HEK293 (cell line): ENCODE data around the gene EDAR.

ENCODE experiments used
- CTCF ChIA-PET: fragments of 350-600 bp; formaldehyde crosslinking; extraction: SDS; loops from one replicate; lab custom pipeline; 2021; ENCODE audit warnings: antibody characterized with exemption; lab: Yijun Ruan, JAX
- POLR2A ChIA-PET: fragments of 300-600 bp; formaldehyde crosslinking; extraction: SDS; loops from one replicate; lab custom pipeline; 2020; ENCODE audit warnings: antibody characterized with exemption, inconsistent platforms; lab: Yijun Ruan, JAX
- H3K27ac ChIP-seq: fragments of 200-500 bp; sonication (Bioruptor generic); 2 replicates; pipeline ENCODE4 v1.5.1; 2014; ENCODE audit warnings: low read depth, low read length, control low read depth, inconsistent platforms; ENCODE audit errors: extremely low read depth
- H3K36me3 ChIP-seq, 2 experiments: fragments of 200-500 bp in 1 of 2; sonication (Bioruptor generic) in 1 of 2; 1 replicate in 1 of 2; 2 replicates in 1 of 2; pipeline ENCODE4 v1.5.1; 2014 to 2017; ENCODE audit warnings: inconsistent platforms in 2 of 2, low read length in 2 of 2; ENCODE audit not compliant: control insufficient read depth in 2 of 2, insufficient read depth in 1 of 2
- H3K4me1 ChIP-seq: fragments of 200-500 bp; sonication (Bioruptor generic); 2 replicates; pipeline ENCODE4 v1.5.1; 2014; ENCODE audit warnings: mild to moderate bottlenecking, low read length, inconsistent platforms; ENCODE audit not compliant: control insufficient read depth, insufficient read depth
- H3K4me3 ChIP-seq: 2 replicates; pipeline ENCODE4 v1.5.1; 2011; ENCODE audit warnings: low read depth, mild to moderate bottlenecking, control low read depth, low read length, moderate library complexity
- H3K9me3 ChIP-seq: fragments of 200-500 bp; sonication (Bioruptor generic); 2 replicates; pipeline ENCODE4 v1.5.1; 2014; ENCODE audit warnings: low read depth, low read length, inconsistent platforms; ENCODE audit not compliant: control insufficient read depth, insufficient read depth
- FEZF1 ChIP-seq: fragments of 450-650 bp; formaldehyde crosslinking; IDR thresholded peaks from 2 replicates; pipeline ENCODE4 v1.5.1; 2016; ENCODE audit warnings: missing biosample characterization, missing genetic modification characterization
- GLIS2 ChIP-seq: fragments of 450-650 bp; formaldehyde crosslinking; IDR thresholded peaks from 2 replicates; pipeline ENCODE4 v1.5.1; 2016; ENCODE audit warnings: missing biosample characterization, missing genetic modification characterization
- HOXA7 ChIP-seq: sonication (generic); formaldehyde crosslinking; IDR thresholded peaks from 2 replicates; pipeline ENCODE4 v1.8.1; 2022; ENCODE audit warnings: missing genetic modification reagents, borderline replicate concordance
- KLF1 ChIP-seq: fragments of 450-650 bp; formaldehyde crosslinking; IDR thresholded peaks from 2 replicates; pipeline ENCODE4 v1.5.1; 2016; ENCODE audit warnings: missing biosample characterization, missing genetic modification characterization
- KLF16 ChIP-seq: fragments of 450-650 bp; formaldehyde crosslinking; IDR thresholded peaks from 2 replicates; pipeline ENCODE4 v1.5.1; 2017; ENCODE audit warnings: missing biosample characterization, missing genetic modification characterization
- KLF8 ChIP-seq: fragments of 450-650 bp; formaldehyde crosslinking; IDR thresholded peaks from 2 replicates; pipeline ENCODE4 v1.5.1; 2016; ENCODE audit warnings: missing biosample characterization, missing genetic modification characterization
- OSR2 ChIP-seq: fragments of 450-650 bp; formaldehyde crosslinking; IDR thresholded peaks from 2 replicates; pipeline ENCODE4 v1.5.1; 2016; ENCODE audit warnings: missing biosample characterization, missing genetic modification characterization
- PRDM6 ChIP-seq: fragments of 450-650 bp; formaldehyde crosslinking; IDR thresholded peaks from 2 replicates; pipeline ENCODE4 v1.5.1; 2017; ENCODE audit warnings: missing biosample characterization, missing genetic modification characterization
- REPIN1 ChIP-seq: fragments of 450-650 bp; formaldehyde crosslinking; IDR thresholded peaks from 2 replicates; pipeline ENCODE4 v1.5.1; 2017; ENCODE audit warnings: missing biosample characterization, missing genetic modification characterization, low read depth
- SP2 ChIP-seq: fragments of 450-650 bp; formaldehyde crosslinking; IDR thresholded peaks from 2 replicates; pipeline ENCODE4 v1.5.1; 2016; ENCODE audit warnings: missing biosample characterization, missing genetic modification characterization
- TCF7L2 ChIP-seq: IDR thresholded peaks from 2 replicates; pipeline ENCODE4 v1.6.1; 2011; ENCODE audit warnings: low read depth, mild to moderate bottlenecking, inconsistent platforms, low read length, moderate library complexity, borderline replicate concordance
- ZBTB49 ChIP-seq: fragments of 450-650 bp; formaldehyde crosslinking; IDR thresholded peaks from 2 replicates; pipeline ENCODE4 v1.5.1; 2016; ENCODE audit warnings: missing biosample characterization, missing genetic modification characterization, low read depth
- ZNF10 ChIP-seq: fragments of 450-650 bp; formaldehyde crosslinking; IDR thresholded peaks from 2 replicates; pipeline ENCODE4 v1.5.1; 2017; ENCODE audit warnings: missing biosample characterization, missing genetic modification characterization
- ZNF16 ChIP-seq: fragments of 450-650 bp; formaldehyde crosslinking; IDR thresholded peaks from 2 replicates; pipeline ENCODE4 v1.5.1; 2016; ENCODE audit warnings: low read depth, missing biosample characterization, missing genetic modification characterization
- ZNF398 ChIP-seq: fragments of 450-650 bp; formaldehyde crosslinking; IDR thresholded peaks from 2 replicates; pipeline ENCODE4 v1.5.1; 2017; ENCODE audit warnings: missing biosample characterization, missing genetic modification characterization
- ZNF561 ChIP-seq: fragments of 450-650 bp; IDR thresholded peaks from 2 replicates; pipeline ENCODE4 v1.5.1; 2018; ENCODE audit warnings: missing biosample characterization, missing genetic modification characterization, borderline replicate concordance
- ZNF843 ChIP-seq: fragments of 450-650 bp; formaldehyde crosslinking; IDR thresholded peaks from 2 replicates; pipeline ENCODE4 v1.5.1; 2016; ENCODE audit warnings: missing biosample characterization, missing genetic modification characterization
- TF ChIP-seq, protein P1 (sequence below): fragments of 450-650 bp; formaldehyde crosslinking; IDR thresholded peaks from 2 replicates; pipeline ENCODE4 v1.5.1; 2016; ENCODE audit warnings: missing biosample characterization, missing genetic modification characterization
- TF ChIP-seq, protein P2 (sequence below): fragments of 450-650 bp; IDR thresholded peaks from 2 replicates; pipeline ENCODE4 v1.5.1; 2018; ENCODE audit warnings: missing biosample characterization, mild to moderate bottlenecking, missing genetic modification characterization
- TF ChIP-seq, protein P3 (sequence below): fragments of 450-650 bp; formaldehyde crosslinking; IDR thresholded peaks from 2 replicates; pipeline ENCODE4 v1.5.1; 2016; ENCODE audit warnings: missing biosample characterization, missing genetic modification characterization

The EDAR gene

GRCh38 chr2:108965540-108966289, 23.3 kb downstream of the EDAR start (continued):
- peak; percentile 71 for TF ChIP-seq PRDM6 (tag by site-specific recombination)
- TF ChIP-seq, protein P1, sequence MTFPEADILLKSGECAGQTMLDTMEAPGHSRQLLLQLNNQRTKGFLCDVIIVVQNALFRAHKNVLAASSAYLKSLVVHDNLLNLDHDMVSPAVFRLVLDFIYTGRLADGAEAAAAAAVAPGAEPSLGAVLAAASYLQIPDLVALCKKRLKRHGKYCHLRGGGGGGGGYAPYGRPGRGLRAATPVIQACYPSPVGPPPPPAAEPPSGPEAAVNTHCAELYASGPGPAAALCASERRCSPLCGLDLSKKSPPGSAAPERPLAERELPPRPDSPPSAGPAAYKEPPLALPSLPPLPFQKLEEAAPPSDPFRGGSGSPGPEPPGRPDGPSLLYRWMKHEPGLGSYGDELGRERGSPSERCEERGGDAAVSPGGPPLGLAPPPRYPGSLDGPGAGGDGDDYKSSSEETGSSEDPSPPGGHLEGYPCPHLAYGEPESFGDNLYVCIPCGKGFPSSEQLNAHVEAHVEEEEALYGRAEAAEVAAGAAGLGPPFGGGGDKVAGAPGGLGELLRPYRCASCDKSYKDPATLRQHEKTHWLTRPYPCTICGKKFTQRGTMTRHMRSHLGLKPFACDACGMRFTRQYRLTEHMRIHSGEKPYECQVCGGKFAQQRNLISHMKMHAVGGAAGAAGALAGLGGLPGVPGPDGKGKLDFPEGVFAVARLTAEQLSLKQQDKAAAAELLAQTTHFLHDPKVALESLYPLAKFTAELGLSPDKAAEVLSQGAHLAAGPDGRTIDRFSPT (tag by site-specific recombination): no peak
- no peak for TF ChIP-seq ZNF10 (tag by site-specific recombination)
- no peak for TF ChIP-seq KLF16 (tag by site-specific recombination)
- TF ChIP-seq REPIN1: no peak
- TF ChIP-seq ZNF16: no peak
- peak; percentile 54 for TF ChIP-seq ZNF843 (tag by site-specific recombination)
- TF ChIP-seq KLF1 (tag by site-specific recombination): no peak
- TF ChIP-seq OSR2 (tag by site-specific recombination): peak; percentile 70
- TF ChIP-seq TCF7L2: peak; percentile 85
- TF ChIP-seq FEZF1 (tag by site-specific recombination): peak; percentile 49

DNA sequence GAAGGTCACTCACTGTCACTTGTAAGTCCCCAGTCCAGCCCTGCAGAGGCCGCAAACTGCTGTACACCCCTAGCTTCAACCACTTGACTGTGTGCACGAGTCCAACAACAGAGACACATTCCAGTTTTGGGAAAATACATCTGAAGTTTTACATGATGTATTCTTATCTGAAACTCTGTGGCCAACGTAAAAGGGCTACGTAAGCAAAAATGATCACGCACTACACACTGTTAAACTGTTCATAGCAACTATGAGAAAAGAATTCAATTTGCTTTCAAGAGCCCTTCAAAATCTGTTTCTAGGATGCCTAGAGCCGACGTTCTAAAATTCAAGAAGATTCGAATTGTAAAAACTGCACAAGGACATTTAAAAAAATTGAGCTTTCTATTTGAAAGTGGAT, 26.0 kb downstream of the EDAR start:
- Histone ChIP-seq H3K9me3 (no peaks in the 10 kb centered on the region), H3K27ac (no peak overlapping the region), H3K4me3 (no peak overlapping the region), H3K36me3 (no peaks in the 10 kb centered on the region), H3K4me1 (peaks cover 15% of the 10 kb centered on the region)
- POLR2A ChIA-PET: interaction anchor here (0.6 kb wide), 1 partner anchor 51 kb away, joined by 3 read pairs; no protein-coding TSS in a partner anchor
- CTCF ChIA-PET: interaction anchor here (1.6 kb wide), 1 partner anchor 18 kb away, joined by 3 read pairs; no protein-coding TSS in a partner anchor
- TF ChIP-seq, protein P2, sequence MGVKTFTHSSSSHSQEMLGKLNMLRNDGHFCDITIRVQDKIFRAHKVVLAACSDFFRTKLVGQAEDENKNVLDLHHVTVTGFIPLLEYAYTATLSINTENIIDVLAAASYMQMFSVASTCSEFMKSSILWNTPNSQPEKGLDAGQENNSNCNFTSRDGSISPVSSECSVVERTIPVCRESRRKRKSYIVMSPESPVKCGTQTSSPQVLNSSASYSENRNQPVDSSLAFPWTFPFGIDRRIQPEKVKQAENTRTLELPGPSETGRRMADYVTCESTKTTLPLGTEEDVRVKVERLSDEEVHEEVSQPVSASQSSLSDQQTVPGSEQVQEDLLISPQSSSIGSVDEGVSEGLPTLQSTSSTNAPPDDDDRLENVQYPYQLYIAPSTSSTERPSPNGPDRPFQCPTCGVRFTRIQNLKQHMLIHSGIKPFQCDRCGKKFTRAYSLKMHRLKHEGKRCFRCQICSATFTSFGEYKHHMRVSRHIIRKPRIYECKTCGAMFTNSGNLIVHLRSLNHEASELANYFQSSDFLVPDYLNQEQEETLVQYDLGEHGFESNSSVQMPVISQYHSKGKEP (tag by site-specific recombination): no peak
- TF ChIP-seq HOXA7 (CRISPR knock-in tag) (no peak), SP2 (no peak), ZNF561 (tag by site-specific recombination) (no peak), ZNF398 (tag by site-specific recombination) (no peak), GLIS2 (tag by site-specific recombination) (no peak), ZBTB49 (tag by site-specific recombination) (no peak), REPIN1 (no peak), KLF8 (tag by site-specific recombination) (no peak)
- TF ChIP-seq, protein P3, sequence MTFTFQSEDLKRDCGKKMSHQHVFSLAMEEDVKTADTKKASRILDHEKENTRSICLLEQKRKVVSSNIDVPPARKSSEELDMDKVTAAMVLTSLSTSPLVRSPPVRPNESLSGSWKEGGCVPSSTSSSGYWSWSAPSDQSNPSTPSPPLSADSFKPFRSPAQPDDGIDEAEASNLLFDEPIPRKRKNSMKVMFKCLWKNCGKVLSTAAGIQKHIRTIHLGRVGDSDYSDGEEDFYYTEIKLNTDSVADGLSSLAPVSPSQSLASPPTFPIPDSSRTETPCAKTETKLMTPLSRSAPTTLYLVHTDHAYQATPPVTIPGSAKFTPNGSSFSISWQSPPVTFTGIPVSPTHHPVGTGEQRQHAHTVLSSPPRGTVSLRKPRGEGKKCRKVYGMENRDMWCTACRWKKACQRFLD (tag by site-specific recombination): no peak
